Fibroblast of skin of abdomen (primary cell): ENCODE measurements around the gene ZNF784.
A peak's percentile ranks its signal among the peaks of the same experiment; 100 is the strongest.
"Not testable (repeated sequence)": the region's sequence is repeated elsewhere in the genome, so short reads cannot be mapped to it uniquely, and the experiment has no call there.

ENCODE experiments used
- DNase-seq: peaks from one replicate; pipeline ENCODE4 v3.0.0-alpha.2; 2013

Gene ZNF784

GRCh38 chr19:55582284-55582683, 42.1 kb downstream of the ZNF784 start:
- not testable (repeated sequence) for DNase-seq

DNA sequence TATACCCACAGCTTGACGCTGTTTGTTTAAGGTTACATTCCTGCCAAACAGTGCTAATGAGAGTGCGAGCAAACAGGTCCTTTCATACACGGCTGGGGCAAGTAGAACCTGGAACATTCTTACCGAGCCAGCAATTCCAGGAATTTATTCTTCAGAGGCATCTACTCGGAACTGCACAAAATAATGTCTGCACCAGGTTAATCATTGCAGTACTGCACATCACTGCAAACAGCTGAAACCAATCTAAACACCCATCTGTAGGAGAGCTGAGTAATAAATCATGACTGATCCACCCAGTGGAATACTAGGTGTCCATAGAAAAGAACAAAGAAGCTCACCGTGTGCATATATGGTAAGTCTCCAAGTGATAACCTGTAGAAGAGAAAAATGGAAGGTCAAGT, 42.5 kb downstream of the ZNF784 start:
- DNase-seq, result peak; percentile 31

DNA sequence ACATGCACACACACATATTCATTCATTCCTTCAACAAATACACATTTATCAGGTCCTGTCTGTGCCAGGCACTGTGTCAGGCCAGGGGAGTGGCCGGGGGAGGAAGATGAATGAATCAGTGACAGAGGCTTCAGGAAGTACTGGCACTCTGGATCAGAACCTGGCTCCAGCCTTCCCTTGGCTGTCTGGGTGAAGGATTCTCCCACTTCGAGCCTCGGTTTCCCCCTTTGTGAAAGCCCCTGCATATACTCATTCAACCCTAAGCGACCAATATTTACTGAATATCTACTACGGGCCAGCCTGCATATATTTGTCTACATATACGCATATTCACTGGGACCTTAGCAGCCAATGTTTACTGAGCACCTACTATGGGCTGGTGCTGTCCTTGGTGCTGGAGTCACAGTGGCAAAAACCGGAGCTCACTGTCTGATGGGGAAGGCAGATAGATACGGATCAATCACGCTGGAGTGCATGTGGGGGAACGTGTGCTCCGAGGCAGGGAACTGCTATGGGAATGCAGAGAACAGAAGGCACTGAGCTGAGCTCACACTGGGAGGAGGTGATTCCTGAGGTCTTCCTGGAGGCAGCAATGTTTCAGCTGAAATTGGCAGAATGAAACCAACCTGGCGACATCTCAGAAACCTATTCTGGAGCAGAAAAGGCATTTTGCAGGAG, 43.1 kb downstream of the ZNF784 start:
- DNase-seq, result no peak

DNA sequence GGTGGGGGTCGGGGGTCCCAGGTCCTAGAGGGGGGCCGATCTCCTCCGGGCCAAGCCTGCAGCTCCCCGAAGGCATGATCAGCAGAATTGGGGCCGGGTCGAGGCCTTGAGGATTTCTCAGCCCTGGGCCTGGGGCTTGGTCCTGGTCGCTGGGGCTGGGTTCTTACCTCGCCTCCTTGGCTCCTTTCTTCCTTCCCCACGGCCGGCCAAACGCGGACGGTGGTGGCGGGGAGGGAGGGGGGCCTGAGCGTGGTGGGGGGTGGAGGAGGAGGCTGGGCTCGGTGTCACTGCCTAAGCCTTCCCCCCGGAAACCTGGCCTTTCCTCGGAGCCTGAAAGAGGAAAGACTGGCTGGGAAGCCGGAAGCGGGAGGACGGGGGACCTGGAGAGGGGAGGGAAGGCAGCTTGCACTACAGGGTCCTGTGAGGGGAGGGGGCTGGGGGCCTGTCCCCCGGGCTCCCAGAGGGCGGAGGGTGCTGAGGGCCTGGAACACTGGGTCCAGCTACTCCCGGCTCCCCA, 43.7 kb downstream of the ZNF784 start, which contains the start of gene ZNF579:
Gene ZNF579, minus strand, starts transcription at position 221 of the 517 bp plus-strand sequence. CDS start 1,209 bp downstream, outside the sequence.
- peak; percentile 91 for DNase-seq

- peak; percentile 31 for DNase-seq
These were observed 44.4 kb downstream of the ZNF784 start for GRCh38 chr19:55579766-55580621.

GRCh38 chr19:55578761-55579747, 45.3 kb downstream of the ZNF784 start:
- no peak for DNase-seq

DNA sequence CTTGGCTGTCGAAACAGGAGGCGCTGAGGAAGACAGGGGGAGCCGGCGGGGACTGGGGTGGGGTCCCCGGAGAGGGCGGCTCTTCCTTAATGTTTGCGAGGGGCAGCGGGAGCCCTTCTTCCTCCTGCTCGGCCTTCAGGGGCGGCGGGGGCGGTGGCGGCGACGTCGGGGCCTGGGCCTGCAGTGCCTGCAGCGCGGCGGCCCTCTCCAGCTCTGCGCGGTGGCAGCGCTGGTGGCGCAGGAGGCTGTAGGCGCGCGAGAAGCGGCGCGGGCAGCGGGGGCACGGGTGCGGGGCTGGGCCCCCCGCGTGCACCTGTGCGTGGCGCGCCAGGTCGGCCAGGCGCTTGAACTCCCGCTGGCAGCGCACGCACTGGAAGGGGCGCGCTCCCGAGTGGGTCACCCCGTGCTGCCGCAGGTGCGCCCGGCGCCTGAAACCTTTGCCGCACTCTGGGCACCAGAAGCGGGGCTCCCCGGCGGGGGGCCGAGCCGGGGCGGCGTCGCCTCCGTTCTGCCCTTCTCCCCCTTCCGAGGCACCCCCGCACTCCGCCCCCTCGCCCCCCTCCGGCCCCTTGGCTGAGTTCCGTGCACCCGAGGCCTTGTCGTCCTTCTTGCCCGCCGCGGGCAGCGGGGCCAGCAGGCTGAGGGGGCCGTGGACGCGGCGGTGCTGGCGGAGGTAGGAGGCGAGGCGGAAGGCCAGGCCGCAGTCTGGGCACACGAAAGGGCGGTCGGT, 46.2 kb downstream of the ZNF784 start:
- DNase-seq, result no peak

DNA sequence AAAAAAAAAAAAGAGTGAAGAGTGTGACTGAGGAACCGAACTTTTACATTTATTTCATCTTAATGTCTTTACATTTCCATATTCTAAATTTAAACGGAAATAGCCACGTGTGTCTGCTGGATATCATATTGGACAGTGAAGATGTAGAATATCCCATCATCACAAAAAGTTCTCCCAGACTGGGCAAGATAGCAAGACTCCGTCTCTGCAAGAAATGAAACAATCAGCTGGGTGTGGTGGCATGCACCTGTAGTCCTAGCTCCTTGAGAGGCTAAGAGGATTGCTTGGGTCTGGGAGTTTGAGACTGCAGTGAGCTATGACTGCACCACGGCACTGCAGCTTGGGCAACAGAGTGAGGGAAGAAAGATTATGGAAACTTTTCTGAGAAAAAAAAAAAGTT, 47.6 kb downstream of the ZNF784 start:
- DNase-seq, result no peak

DNA sequence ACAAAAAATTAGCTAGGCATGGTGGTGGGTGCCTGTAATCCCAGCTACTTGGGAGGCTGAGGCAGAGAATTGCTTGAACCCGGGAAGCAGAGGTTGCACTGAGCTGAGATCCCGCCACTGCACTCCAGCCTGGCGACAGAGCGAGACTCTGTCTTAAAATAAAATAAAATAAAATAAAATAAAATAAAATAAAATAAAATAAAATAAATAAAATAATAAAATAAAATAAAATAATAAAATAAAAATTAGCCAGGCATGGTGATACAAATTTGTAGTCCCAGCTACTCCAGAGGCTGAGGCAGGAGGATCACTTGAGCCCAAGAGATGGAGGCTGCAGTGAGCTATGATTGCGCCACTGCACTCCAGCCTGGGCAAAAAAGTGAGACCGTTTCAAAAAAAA, 50.4 kb downstream of the ZNF784 start:
- not testable (repeated sequence) for DNase-seq
